Breast epithelium (tissue), 3 donors: ENCODE results near the gene NOS1AP.

ENCODE experiments used
- CTCF ChIP-seq, 3 donors: fragments of 450-650 bp; IDR thresholded peaks; one replicate each; pipeline ENCODE4 v1.5.1; 2016 to 2017; ENCODE audit warnings: antibody characterized with exemption in 3 of 3, mild to moderate bottlenecking in 3 of 3, moderate library complexity in 3 of 3
- POLR2A ChIP-seq: fragments of 450-650 bp; IDR thresholded peaks from one replicate; pipeline ENCODE4 v1.6.1; 2016; ENCODE audit warnings: antibody characterized with exemption, mild to moderate bottlenecking, moderate library complexity
- POLR2AphosphoS5 ChIP-seq, 3 donors: sonication (generic); formaldehyde crosslinking; IDR thresholded peaks; one replicate each; pipeline ENCODE4 v1.6.1; 2017; ENCODE audit warnings: antibody characterized with exemption in 3 of 3

GRCh38 chr1:162230517-162230916 is 161.0 kb downstream of the NOS1AP start:
- TF ChIP-seq POLR2AphosphoS5 (IDR thresholded peaks at IDR 0.05) (no peak), POLR2A (no peak), CTCF (IDR thresholded peaks at IDR 0.05) (no peak)
